ENCODE measurements around the gene CTCF.
A peak's percentile ranks its signal among the peaks of the same experiment; 100 is the strongest.

DNA sequence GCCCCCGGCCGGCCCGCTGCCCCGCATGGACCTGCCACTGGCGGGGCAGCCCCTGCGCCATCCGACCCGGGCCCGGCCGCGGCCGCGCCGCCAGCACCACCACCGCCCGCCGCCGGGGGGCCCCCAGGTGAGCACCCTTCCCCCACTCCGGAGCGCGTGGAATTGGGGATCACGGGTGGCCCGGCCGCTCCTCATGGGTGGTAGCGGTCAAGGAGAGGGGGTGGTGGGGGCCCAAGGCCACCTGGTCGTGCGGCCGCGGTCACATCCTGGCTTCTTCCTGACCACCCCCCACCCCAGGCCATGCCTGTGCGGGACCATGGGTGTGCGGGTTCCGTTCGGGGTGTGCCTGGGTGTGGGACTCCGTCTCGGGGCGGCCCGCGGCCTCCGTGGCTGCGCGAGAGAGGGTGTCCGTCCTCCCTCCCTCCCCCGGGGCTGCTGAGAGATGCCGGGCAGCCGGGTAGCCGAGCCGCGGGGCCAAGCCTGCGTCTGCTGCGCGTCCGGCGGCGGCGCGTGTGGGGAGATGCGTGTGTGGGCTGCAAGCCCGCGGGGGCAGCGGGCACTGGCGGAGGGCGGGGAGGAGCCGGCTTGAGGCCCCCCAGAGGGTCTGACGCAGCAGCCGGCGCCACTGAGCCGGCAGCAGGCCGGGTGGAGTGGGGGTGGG lies 90.9 kb downstream of the CTCF start:
- TF ChIP-seq EZH2 (IDR thresholded peaks at IDR 0.05; ENCODE audit: low read depth, unreplicated experiment) (no peak), CREB1 (CRISPR knock-in tag; IDR thresholded peaks at IDR 0.05; ENCODE audit: low read depth) (no peak), EZH2phosphoT487 (IDR thresholded peaks at IDR 0.05; ENCODE audit: unreplicated experiment) (no peak), POLR2AphosphoS5 (IDR thresholded peaks at IDR 0.05; ENCODE audit: low read depth) (no peak), REST (IDR thresholded peaks at IDR 0.05; ENCODE audit: unreplicated experiment) (no peak), NANOG (IDR thresholded peaks at IDR 0.05; ENCODE audit: borderline replicate concordance) (no peak), ZNF114 (CRISPR knock-in tag; IDR thresholded peaks at IDR 0.05) (no peak), JUNB (IDR thresholded peaks at IDR 0.05; ENCODE audit: unreplicated experiment) (no peak)
- TF ChIP-seq, protein P1, sequence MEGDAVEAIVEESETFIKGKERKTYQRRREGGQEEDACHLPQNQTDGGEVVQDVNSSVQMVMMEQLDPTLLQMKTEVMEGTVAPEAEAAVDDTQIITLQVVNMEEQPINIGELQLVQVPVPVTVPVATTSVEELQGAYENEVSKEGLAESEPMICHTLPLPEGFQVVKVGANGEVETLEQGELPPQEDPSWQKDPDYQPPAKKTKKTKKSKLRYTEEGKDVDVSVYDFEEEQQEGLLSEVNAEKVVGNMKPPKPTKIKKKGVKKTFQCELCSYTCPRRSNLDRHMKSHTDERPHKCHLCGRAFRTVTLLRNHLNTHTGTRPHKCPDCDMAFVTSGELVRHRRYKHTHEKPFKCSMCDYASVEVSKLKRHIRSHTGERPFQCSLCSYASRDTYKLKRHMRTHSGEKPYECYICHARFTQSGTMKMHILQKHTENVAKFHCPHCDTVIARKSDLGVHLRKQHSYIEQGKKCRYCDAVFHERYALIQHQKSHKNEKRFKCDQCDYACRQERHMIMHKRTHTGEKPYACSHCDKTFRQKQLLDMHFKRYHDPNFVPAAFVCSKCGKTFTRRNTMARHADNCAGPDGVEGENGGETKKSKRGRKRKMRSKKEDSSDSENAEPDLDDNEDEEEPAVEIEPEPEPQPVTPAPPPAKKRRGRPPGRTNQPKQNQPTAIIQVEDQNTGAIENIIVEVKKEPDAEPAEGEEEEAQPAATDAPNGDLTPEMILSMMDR (conservative IDR thresholded peaks at IDR 0.05; ENCODE audit: low read depth in 2 of 2) = peak; percentile 29 to 37; a peak in 3 of 4 replicates
- TF ChIP-seq, protein P2, sequence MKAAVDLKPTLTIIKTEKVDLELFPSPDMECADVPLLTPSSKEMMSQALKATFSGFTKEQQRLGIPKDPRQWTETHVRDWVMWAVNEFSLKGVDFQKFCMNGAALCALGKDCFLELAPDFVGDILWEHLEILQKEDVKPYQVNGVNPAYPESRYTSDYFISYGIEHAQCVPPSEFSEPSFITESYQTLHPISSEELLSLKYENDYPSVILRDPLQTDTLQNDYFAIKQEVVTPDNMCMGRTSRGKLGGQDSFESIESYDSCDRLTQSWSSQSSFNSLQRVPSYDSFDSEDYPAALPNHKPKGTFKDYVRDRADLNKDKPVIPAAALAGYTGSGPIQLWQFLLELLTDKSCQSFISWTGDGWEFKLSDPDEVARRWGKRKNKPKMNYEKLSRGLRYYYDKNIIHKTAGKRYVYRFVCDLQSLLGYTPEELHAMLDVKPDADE (IDR thresholded peaks at IDR 0.05) = no peak
